ENCODE measurements around the gene ADAMTS12. TPM values are rescaled to one million over a fixed set of nuclear protein-coding genes. Genes with fewer than 3 reads are reported as not detected.

Gene ADAMTS12
- total and polyA plus RNA-seq, 9 of the 15 experiments (the other 6 are each of a cell fraction or from before 2014, with no cell fraction given), result 0.11 TPM; not detected in 8

- TF ChIP-seq, protein P1, sequence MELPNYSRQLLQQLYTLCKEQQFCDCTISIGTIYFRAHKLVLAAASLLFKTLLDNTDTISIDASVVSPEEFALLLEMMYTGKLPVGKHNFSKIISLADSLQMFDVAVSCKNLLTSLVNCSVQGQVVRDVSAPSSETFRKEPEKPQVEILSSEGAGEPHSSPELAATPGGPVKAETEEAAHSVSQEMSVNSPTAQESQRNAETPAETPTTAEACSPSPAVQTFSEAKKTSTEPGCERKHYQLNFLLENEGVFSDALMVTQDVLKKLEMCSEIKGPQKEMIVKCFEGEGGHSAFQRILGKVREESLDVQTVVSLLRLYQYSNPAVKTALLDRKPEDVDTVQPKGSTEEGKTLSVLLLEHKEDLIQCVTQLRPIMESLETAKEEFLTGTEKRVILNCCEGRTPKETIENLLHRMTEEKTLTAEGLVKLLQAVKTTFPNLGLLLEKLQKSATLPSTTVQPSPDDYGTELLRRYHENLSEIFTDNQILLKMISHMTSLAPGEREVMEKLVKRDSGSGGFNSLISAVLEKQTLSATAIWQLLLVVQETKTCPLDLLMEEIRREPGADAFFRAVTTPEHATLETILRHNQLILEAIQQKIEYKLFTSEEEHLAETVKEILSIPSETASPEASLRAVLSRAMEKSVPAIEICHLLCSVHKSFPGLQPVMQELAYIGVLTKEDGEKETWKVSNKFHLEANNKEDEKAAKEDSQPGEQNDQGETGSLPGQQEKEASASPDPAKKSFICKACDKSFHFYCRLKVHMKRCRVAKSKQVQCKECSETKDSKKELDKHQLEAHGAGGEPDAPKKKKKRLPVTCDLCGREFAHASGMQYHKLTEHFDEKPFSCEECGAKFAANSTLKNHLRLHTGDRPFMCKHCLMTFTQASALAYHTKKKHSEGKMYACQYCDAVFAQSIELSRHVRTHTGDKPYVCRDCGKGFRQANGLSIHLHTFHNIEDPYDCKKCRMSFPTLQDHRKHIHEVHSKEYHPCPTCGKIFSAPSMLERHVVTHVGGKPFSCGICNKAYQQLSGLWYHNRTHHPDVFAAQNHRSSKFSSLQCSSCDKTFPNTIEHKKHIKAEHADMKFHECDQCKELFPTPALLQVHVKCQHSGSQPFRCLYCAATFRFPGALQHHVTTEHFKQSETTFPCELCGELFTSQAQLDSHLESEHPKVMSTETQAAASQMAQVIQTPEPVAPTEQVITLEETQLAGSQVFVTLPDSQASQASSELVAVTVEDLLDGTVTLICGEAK (IDR thresholded peaks at IDR 0.05), result no peak
- TF ChIP-seq, protein P1 (CRISPR knock-in tag; IDR thresholded peaks at IDR 0.05), result no peak
These were observed 42.4 kb upstream of the ADAMTS12 start (continued) for GRCh38 chr5:33934176-33934575.
